ENCODE results near the gene ZNF280A.

ZNF280A gene

DNA sequence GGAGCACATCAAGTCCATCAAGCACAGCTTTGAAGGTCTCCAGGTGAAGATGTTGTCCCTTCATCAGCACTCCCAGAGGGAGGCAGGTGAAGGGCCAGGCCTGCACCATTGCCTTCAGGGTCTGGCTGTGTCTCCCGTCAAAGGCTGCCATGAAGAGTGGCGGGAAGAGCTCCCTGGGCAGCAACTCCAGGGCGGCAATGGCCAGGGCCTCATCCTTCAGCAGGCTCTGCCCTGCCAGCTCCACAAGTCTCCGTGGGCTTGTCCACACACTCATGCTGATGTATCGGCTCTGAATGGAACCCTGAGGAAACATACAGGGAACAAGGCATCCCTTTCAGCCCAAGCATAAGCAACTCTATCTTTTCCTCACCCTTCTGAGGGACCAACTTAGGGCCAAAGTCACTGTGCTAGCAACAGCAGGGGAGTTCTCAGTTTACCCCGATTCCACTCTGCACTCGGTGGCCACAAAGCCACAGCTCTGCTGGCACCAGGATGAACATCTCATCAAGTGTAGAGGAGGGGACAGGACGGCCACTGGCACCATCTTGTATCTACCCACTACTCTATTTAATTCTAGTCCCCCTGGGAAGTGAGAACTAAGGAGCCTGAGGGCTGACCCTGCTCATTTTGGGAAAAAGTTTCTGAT is 30.8 kb upstream of the ZNF280A start:
- no peaks in the 10 kb centered on the region for H3K9me3 ChIP-seq
- no peaks in the 10 kb centered on the region for H3K4me1 ChIP-seq

DNA sequence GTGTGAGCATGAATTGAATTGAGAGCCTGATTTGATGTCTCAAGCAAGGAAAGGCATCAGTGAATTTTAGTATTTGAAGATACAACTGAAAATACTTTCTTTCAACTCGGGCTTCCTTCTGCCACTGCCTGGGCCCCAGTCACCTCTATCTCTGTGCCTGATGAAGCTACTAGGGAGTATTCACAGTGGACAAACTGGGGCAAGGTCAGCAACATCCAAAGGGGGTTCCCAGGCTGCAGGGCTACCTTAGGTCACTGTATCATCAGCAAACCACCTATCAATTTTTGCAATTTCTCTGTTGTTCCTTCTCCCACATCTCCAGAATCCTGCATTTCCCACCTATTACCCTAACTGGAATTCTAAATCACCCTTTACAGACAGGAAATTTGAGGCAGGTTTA is 28.8 kb upstream of the ZNF280A start:
- Histone ChIP-seq H3K4me3 (no peak overlapping the region), H3K9me3 (no peaks in the 10 kb centered on the region), H3K36me3 (replicated peaks) (no peaks in the 10 kb centered on the region), H3K4me1 (no peaks in the 10 kb centered on the region), H3K27me3 (ENCODE audit: low read depth) (no peaks in the 10 kb centered on the region)
- in situ Hi-C loops (cut with MboI; ENCODE audit: low sequenced_read_pairs) = no loop called here
- no peak for DNase-seq (ENCODE audit: low spot score in 2 of 2)

More for the DNA sequence above, 30.8 kb upstream of the ZNF280A start:
- Histone ChIP-seq H3K36me3 (replicated peaks) (no peaks in the 10 kb centered on the region), H3K4me3 (no peak overlapping the region), H3K27me3 (ENCODE audit: low read depth) (no peaks in the 10 kb centered on the region)
- in situ Hi-C loops (cut with MboI; ENCODE audit: low sequenced_read_pairs) = no loop called here
- no peak for DNase-seq (ENCODE audit: low spot score in 2 of 2)

- H3K36me3 ChIP-seq (replicated peaks) = no peaks in the 10 kb centered on the region
- no peaks in the 10 kb centered on the region for H3K9me3 ChIP-seq
- no peaks in the 10 kb centered on the region for H3K27me3 ChIP-seq (ENCODE audit: low read depth)
- no peak for DNase-seq (ENCODE audit: low spot score in 2 of 2)
- no peak overlapping the region for H3K4me3 ChIP-seq
- H3K4me1 ChIP-seq = no peaks in the 10 kb centered on the region
- in situ Hi-C loops (cut with MboI; ENCODE audit: low sequenced_read_pairs) = no loop called here
Observed at GRCh38 chr22:22548317-22548716, 28.2 kb upstream of the ZNF280A start.

DNA sequence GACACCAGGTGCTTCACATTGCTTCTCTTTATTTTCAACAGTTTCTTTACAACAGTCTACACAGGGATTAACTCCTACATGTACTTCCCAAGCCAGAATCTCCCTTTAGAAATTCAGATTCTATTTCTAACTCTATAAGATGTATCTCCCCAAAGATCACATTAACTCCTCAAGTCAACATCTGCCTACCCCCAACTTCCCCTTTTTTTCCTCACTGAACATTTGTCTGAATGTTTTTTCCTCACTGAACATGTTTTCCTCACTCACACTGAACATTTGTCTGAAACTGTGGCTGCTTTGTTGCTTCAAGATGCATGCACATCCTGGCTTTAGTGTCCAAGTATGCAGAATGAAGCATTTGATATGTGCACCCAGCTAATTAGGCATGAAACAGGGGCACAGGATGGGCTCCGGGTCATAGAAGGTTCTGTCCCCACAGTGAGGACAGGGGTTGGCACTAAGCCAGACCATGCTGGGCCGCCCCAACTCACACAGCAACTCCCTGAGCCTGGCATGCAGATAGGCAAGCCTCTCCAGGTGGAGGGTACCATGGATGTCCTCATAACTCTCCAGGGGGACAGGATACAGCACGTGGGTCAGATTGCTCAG is 27.7 kb upstream of the ZNF280A start:
- H3K9me3 ChIP-seq = no peaks in the 10 kb centered on the region
- no peak overlapping the region for H3K4me3 ChIP-seq

GRCh38 chr22:22547226-22547625 is 27.2 kb upstream of the ZNF280A start:
- in situ Hi-C loops (cut with MboI; ENCODE audit: low sequenced_read_pairs) = no loop called here
- Histone ChIP-seq H3K36me3 (replicated peaks) (no peaks in the 10 kb centered on the region), H3K9me3 (no peaks in the 10 kb centered on the region), H3K27me3 (ENCODE audit: low read depth) (no peaks in the 10 kb centered on the region), H3K4me3 (no peak overlapping the region), H3K4me1 (no peaks in the 10 kb centered on the region)
- no peak for DNase-seq (ENCODE audit: low spot score in 2 of 2)

More for the DNA sequence above, 27.7 kb upstream of the ZNF280A start:
- Histone ChIP-seq H3K27me3 (ENCODE audit: low read depth) (no peaks in the 10 kb centered on the region), H3K4me1 (no peaks in the 10 kb centered on the region), H3K36me3 (replicated peaks) (no peaks in the 10 kb centered on the region)
- in situ Hi-C loops (cut with MboI; ENCODE audit: low sequenced_read_pairs) = no loop called here
- DNase-seq (ENCODE audit: low spot score in 2 of 2) = no peak

GRCh38 chr22:22546490-22546889 is 26.4 kb upstream of the ZNF280A start:
- Histone ChIP-seq H3K4me1 (no peaks in the 10 kb centered on the region), H3K9me3 (no peaks in the 10 kb centered on the region), H3K27me3 (ENCODE audit: low read depth) (no peaks in the 10 kb centered on the region), H3K4me3 (no peak overlapping the region), H3K36me3 (replicated peaks) (no peaks in the 10 kb centered on the region)
- in situ Hi-C loops (cut with MboI; ENCODE audit: low sequenced_read_pairs) = no loop called here
- no peak for DNase-seq (ENCODE audit: low spot score in 2 of 2)

GRCh38 chr22:22545084-22545483 is 25.0 kb upstream of the ZNF280A start:
- in situ Hi-C loops (cut with MboI; ENCODE audit: low sequenced_read_pairs) = no loop called here
- no peak overlapping the region for H3K4me3 ChIP-seq
- H3K27me3 ChIP-seq (ENCODE audit: low read depth) = no peaks in the 10 kb centered on the region
- H3K4me1 ChIP-seq = no peaks in the 10 kb centered on the region
- no peaks in the 10 kb centered on the region for H3K36me3 ChIP-seq (replicated peaks)
- DNase-seq (ENCODE audit: low spot score in 2 of 2) = no peak
- H3K9me3 ChIP-seq = no peaks in the 10 kb centered on the region

DNA sequence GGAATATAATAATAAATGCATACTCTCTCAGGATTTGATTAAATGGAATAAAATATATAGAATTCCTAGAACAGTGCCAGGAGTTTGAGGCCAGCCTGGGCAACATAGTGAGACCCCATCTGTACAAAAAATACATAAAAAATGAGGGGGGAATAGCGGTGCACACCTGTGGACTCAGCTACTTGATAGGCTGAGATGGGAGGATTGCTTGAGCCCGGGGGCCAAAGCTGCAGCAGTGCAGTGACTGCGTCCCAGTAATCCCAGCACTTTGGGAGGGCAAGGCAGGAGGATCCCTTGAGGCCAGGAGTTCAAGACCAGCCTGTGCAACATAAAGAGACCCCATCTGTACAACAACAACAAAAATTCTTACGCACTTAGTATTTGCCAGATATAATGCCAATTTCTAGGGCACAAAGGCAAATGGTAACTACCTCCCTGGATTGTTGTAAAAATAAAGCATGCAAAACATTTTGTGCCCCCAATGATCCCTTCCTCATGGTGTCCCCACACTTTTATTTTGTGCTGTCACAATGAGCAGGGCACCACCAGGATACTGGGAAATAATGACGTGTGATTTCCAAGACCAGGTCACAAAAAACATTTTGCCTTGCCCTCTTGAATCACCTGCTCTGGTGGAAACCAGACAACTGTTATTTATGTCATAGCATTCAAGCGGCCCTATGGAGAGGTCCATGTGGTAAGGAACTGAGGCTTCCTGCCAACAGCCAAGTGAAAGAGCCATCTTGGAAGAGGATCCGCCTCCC is 18.3 kb upstream of the ZNF280A start:
- no peaks in the 10 kb centered on the region for H3K36me3 ChIP-seq (replicated peaks)
- H3K27me3 ChIP-seq (ENCODE audit: low read depth) = no peaks in the 10 kb centered on the region
- no peaks in the 10 kb centered on the region for H3K9me3 ChIP-seq
- no peak overlapping the region for H3K4me3 ChIP-seq
- H3K4me1 ChIP-seq = no peaks in the 10 kb centered on the region
- in situ Hi-C loops (cut with MboI; ENCODE audit: low sequenced_read_pairs) = no loop called here
- no peak for DNase-seq (ENCODE audit: low spot score in 2 of 2)

DNA sequence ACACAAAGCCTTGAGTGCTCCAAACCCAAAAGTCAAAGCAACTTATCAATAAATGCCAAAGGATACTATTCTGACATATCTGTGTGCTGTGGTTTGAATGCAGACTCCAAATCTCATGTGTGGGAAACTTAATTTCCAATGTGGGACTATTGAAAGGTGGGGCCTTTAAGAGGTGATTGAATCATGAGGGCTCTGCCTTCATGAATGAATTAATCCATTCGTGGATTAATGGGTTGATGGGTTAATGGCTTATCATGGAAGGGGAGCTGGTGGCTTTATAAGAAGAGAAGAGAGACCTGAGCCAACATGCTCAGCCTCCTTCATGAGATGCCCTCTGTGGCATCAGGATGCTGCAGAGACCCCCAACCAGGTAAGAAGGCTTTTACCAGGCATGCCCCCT is 16.8 kb upstream of the ZNF280A start:
- Histone ChIP-seq H3K27me3 (ENCODE audit: low read depth) (no peaks in the 10 kb centered on the region), H3K4me3 (no peak overlapping the region)
- in situ Hi-C loops (cut with MboI; ENCODE audit: low sequenced_read_pairs) = no loop called here

GRCh38 chr22:22536515-22536914 is 16.4 kb upstream of the ZNF280A start:
- no peaks in the 10 kb centered on the region for H3K4me1 ChIP-seq
- in situ Hi-C loops (cut with MboI; ENCODE audit: low sequenced_read_pairs) = no loop called here
- H3K9me3 ChIP-seq = no peaks in the 10 kb centered on the region
- H3K27me3 ChIP-seq (ENCODE audit: low read depth) = no peaks in the 10 kb centered on the region
- H3K4me3 ChIP-seq = no peak overlapping the region
- H3K36me3 ChIP-seq (replicated peaks) = no peaks in the 10 kb centered on the region
- no peak for DNase-seq (ENCODE audit: low spot score in 2 of 2)

More for the DNA sequence above, 16.8 kb upstream of the ZNF280A start:
- Histone ChIP-seq H3K4me1 (no peaks in the 10 kb centered on the region), H3K36me3 (replicated peaks) (no peaks in the 10 kb centered on the region), H3K9me3 (no peaks in the 10 kb centered on the region)
- no peak for DNase-seq (ENCODE audit: low spot score in 2 of 2)

GRCh38 chr22:22535662-22536061 is 15.6 kb upstream of the ZNF280A start:
- in situ Hi-C loops (cut with MboI; ENCODE audit: low sequenced_read_pairs) = no loop called here
- Histone ChIP-seq H3K4me1 (no peaks in the 10 kb centered on the region), H3K27me3 (ENCODE audit: low read depth) (no peaks in the 10 kb centered on the region), H3K36me3 (replicated peaks) (no peaks in the 10 kb centered on the region), H3K9me3 (no peaks in the 10 kb centered on the region), H3K4me3 (no peak overlapping the region)
- no peak for DNase-seq (ENCODE audit: low spot score in 2 of 2)

DNA sequence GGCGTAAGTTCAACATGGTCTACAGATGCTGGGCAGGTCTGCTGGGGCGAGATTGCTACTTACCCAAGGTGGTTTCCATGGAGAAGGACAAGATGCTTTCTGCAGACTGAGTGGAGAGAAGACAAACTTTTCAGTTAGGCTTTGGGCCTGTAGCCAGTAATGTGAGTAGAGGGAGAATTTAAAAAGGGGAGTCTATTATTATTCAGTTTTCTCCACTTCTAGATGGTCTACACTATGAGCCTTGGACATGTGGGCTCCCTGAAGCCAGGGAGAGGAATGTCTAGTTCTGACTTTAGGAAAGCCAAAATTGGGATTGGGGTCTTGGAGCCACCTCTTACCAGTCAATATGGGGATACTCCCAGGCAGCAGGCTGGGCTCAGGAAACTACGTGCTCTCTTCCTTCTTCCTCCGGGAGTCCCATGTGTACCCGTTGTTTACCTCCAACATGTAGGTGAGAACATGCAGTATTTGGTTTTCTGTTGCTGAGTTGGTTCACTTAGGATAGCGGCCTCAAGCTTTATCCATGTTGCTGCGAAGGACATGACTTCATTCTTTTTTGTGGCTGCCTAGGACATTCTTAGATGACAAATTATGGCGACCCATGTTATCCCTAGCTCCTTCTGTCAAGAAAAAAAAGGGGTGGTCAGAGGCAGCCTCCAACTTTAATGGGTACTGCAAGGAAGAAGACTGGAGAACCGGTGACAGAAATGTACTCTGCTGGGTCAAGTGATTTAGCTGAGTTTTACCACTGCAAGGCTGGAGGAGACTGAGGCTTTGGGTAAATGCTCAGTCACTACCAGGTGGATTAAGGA is 14.7 kb upstream of the ZNF280A start:
- H3K4me3 ChIP-seq = no peak overlapping the region
- no peaks in the 10 kb centered on the region for H3K27me3 ChIP-seq (ENCODE audit: low read depth)
- in situ Hi-C loops (cut with MboI; ENCODE audit: low sequenced_read_pairs) = no loop called here

DNA sequence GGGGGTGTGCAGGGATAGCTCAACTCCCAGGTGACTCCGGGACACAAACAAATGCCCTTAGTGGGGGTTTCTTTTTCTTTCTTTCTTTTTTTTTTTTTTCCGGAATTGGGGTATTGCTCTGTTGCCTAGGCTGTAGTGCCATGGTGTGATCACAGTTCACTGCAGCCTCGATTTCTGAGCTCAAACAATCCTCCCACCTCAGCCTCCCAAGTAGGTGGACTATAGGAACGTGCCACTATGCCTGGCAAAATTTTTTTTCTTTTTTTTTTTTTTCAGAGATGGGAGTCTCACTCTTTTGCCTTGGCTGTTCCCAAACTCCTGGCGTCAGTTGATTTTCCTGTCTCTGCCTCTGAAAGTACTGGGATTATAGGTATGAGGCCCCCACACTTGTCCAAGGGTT is 13.8 kb upstream of the ZNF280A start:
- Histone ChIP-seq H3K27me3 (ENCODE audit: low read depth) (no peaks in the 10 kb centered on the region), H3K36me3 (replicated peaks) (no peaks in the 10 kb centered on the region), H3K4me3 (no peak overlapping the region), H3K9me3 (no peaks in the 10 kb centered on the region), H3K4me1 (no peaks in the 10 kb centered on the region)
- in situ Hi-C loops (cut with MboI; ENCODE audit: low sequenced_read_pairs) = no loop called here
- no peak for DNase-seq (ENCODE audit: low spot score in 2 of 2)

More for the DNA sequence above, 14.7 kb upstream of the ZNF280A start:
- H3K36me3 ChIP-seq (replicated peaks) = no peaks in the 10 kb centered on the region
- DNase-seq (ENCODE audit: low spot score in 2 of 2) = no peak
- no peaks in the 10 kb centered on the region for H3K4me1 ChIP-seq
- H3K9me3 ChIP-seq = no peaks in the 10 kb centered on the region

DNA sequence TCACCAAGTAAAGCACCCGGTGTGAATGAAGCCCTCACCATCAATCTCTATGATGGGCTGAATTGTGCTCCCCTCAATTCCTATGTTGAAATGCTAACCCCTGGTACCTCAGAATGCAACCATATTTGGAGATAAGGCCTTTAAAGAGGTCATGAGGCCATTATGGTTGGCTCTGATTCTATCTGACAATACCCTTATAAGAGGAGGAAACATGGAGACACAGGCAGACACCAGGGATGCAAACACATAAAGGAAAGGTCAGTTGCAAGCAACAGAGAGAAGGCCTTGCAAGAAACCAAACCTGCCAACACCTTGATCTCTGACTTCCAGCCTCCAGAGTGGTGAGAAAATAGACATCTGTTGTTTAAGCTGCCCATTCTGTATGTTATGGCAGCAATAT is 13.3 kb upstream of the ZNF280A start:
- Histone ChIP-seq H3K4me3 (no peak overlapping the region), H3K36me3 (replicated peaks) (no peaks in the 10 kb centered on the region), H3K4me1 (no peaks in the 10 kb centered on the region), H3K9me3 (no peaks in the 10 kb centered on the region), H3K27me3 (ENCODE audit: low read depth) (no peaks in the 10 kb centered on the region)
- no peak for DNase-seq (ENCODE audit: low spot score in 2 of 2)
- in situ Hi-C loops (cut with MboI; ENCODE audit: low sequenced_read_pairs) = no loop called here
